NCI-H524 (cell line): ENCODE data around the gene WDR59.
A peak's percentile ranks its signal among the peaks of the same experiment; 100 is the strongest.
"Not testable (repeated sequence)": the region's sequence is repeated elsewhere in the genome, so short reads cannot be mapped to it uniquely, and the experiment has no call there.

Experiments used
- DNase-seq, 2 experiments: peaks; one replicate each; lab custom pipeline; 2025; lab: John Stamatoyannopoulos, UW

WDR59 gene, protein sequence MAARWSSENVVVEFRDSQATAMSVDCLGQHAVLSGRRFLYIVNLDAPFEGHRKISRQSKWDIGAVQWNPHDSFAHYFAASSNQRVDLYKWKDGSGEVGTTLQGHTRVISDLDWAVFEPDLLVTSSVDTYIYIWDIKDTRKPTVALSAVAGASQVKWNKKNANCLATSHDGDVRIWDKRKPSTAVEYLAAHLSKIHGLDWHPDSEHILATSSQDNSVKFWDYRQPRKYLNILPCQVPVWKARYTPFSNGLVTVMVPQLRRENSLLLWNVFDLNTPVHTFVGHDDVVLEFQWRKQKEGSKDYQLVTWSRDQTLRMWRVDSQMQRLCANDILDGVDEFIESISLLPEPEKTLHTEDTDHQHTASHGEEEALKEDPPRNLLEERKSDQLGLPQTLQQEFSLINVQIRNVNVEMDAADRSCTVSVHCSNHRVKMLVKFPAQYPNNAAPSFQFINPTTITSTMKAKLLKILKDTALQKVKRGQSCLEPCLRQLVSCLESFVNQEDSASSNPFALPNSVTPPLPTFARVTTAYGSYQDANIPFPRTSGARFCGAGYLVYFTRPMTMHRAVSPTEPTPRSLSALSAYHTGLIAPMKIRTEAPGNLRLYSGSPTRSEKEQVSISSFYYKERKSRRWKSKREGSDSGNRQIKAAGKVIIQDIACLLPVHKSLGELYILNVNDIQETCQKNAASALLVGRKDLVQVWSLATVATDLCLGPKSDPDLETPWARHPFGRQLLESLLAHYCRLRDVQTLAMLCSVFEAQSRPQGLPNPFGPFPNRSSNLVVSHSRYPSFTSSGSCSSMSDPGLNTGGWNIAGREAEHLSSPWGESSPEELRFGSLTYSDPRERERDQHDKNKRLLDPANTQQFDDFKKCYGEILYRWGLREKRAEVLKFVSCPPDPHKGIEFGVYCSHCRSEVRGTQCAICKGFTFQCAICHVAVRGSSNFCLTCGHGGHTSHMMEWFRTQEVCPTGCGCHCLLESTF

DNA sequence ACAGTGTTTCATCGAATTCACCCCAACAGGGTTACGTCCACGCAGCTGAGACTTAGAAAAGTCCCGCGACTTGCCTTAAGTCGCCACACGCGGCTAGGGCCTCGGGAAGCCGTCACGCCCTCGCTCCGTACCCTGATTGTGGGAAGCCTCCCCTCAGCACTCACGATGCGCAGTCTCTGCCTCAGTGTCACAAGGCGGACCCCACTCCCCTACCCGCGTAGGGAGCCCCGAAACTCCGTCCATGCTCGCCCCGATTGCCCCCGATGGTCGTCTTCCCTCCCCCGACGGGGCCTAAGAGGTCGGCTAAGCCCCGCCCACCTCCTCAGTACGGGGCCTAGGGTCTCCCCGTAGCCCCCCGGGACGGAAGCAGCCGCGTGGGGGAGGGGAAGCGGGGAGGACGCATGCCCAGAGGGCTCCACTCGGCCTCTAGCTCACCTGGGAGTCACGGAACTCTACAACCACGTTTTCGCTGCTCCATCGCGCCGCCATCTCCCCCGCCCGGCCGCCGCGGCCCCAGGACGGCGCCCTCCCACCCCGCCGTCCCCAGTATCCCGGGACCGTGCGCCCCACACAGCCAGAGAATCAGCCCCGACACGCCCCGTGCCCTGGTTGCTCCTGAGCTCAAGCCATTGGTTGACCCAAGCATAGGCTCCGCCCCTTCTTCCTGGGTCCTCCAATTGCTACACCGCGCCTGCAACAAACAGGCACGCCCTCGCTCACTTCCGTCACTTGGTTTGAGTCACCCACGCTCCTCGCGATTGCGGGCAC is at the start of gene WDR59:
WDR59 (minus strand) TSS at position 595 of the 768 bp plus-strand sequence; CDS start at position 489, 106 bp downstream.
- DNase-seq: peak; percentile 100

DNA sequence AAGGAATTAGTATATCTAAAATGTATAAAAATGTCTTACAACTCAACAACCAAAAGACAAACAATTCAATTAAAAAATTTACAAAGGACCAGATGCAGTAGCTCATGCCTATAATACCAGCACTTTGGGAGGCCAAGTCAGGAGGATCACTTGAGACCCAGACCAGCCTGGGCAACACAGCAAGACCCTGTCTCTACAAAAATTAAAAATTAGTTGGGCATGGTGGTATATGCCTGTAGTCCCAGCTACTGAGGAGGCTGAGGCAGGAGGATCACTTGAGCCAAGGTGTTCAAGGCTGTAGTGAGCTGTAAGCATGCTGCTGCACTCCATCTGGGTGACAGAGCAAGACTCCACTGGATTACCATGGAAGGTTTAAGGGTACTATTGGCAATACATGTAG is 47.7 kb upstream of the WDR59 start:
- no peak for DNase-seq

DNA sequence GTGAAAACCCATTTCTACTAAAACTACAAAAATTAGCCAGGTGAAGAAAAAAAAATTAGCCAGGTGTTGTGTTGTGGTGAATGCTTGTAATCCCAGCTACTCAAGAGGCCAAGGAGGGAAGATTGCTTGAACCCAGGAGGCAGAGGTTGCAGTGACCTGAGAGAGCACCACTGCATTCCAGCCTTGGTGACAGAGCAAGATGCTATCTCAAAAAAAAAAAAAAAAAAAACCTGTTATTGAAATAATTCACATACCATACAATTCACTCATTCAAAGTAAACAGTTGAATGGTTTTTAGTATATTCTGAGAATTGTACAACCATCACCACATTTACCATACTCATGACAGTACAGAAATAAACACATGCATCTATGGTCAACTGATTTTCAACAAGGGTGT is 44.9 kb upstream of the WDR59 start:
- DNase-seq: no peak

DNA sequence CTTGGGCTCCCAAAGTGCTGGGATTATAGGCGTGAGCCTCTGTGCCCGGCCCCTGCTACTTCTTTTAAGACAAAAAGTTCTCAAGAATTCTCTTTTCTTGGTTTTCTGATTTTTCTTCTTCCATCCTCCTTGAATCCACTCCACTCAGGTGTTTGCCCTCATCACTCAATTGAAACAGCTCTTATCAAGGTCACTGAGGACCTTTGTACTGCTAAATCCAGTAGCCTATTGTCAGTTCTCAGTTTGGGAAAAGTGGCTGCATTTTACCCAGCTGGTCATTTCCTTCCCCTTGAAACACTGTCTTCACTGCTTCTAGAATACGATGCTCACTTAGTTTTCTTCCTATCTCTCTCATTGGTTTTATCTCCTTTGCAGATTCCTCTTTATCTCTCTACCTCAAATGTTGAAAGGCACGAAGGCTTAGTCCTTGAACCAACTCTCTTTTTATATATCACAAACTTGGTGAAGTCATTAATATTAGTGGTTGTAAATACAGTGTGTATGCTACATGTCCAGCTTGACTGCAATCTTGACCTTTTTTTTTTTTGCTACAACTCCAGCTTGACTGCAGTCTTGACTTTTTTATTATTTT is 43.7 kb upstream of the WDR59 start:
- no peak for DNase-seq

DNA sequence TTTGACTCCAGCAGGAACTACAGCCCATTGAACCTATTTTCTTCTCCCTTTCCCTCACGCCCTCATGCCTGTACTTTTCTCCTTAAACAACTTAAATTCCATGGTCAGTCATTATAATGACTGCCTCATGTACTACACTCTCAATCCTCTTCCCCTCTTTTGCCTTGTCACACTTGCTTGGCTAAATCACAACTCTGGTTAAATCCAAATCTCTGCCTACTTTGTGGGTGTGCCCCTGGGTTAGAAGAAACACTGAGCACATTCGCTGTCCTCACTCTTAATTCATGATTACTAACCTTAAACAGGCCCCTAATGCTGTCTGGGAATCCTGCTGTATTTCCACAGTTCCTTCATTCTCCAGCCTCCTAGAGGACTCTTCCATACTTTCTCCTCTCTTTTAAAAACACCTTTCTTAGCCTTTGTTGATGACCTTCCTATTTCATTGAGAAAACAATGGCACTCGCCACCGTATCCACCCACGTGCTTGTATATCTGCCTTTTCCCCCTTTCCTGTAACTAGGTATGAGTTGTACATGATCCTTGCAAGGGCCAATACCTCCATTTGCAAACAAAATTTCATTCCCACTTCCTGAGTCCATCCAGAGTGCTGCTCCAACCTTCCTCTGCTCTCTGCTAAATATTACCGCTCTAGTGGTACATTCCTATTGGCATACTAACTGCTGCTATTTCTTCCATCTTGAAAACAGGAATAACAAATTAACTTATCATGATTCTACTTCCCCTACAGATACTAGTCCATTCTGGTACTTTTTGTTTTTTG is 42.8 kb upstream of the WDR59 start:
- no peak for DNase-seq

DNA sequence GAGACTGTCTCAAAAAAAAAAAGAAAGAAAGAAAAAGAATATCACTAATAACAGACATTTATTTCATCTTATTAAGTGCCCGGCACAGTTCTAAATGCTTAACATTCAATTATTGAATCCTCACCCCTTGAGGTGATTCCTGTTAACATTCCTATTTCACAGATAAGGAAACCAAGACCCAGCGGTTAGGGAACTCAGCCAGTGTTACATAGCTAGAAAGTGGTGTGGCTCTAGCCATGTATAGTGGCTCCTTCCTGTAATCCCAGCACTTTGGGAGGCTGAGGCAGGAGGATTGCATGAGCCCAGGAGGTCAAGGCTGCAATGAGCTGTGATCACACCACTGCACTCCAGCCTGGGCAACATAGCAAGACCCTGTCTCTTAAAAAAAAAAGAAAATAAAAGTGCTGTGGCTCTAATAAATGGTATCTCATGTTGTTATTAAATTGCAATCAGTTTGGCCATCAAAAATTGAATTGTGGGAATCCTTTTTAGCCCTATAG is 42.0 kb upstream of the WDR59 start:
- DNase-seq: no peak

DNA sequence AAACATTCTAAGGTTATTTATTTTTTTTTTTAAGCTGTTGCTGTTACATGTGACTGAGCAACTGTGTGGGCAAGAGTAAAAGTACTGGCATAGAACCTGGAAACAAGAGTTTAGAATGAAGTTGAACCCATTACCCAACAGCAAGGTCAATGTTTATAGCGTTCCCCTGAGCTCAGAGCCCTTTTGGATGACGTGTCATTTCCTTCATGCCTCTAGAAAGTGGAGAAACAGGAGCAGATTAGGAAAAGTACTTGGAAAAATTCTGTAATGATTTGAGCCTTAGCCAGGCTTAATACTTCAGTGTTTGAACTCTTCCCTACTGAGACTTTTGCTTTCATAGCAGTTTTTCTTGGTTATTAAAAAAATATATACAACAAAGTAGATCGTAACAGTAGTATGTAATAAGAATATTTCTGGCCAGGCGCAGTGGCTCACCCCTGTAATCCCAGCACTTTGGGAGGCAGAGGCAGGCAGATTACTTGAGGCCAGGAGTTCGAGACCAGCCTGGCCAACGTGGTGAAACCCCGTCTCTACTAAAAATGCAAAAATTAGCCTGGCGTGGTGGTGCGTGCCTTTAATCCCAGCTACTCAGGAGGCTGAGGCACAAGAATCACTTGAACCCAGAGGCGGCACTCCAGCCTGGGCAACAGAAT is 41.4 kb upstream of the WDR59 start:
- DNase-seq: not testable (repeated sequence)

DNA sequence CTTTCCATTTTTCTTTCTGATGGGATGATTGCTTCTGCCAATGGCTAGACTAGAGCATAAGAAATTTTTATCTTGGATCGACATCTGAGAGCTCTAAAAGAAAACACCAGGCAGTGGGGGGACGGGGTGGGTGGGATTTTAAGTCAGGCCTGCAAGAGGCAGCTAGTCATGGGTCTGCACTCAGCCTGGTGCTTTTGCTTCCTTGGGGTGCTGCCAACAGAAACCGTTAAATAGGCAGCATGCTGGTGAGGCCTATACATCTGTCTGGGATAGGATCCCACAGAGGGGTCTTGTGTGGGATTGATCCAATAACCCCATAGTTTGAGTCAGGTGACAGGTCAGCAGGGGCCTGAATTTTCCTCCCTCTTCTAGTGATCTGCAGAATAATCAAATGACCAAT is 40.8 kb upstream of the WDR59 start:
- DNase-seq: no peak

DNA sequence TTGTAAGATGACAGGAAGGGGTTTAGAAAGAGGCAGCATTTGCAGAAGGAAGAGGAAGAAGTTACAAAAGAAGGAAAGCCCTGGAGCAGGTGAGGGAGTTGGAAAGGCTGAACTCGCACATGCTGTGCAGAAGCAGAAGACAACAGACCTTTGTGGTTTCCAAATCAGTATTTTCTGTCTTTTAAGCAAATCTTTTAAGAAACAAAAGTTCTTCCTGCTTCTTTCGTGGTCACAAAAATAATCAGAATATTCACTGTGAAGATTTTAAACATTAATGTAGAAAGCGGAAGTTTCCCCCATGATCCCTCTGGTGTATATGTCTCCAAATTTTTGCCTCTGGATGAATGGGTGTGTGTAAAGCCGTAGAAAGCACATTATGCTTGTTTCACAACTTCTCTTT is 39.7 kb upstream of the WDR59 start:
- DNase-seq: no peak

DNA sequence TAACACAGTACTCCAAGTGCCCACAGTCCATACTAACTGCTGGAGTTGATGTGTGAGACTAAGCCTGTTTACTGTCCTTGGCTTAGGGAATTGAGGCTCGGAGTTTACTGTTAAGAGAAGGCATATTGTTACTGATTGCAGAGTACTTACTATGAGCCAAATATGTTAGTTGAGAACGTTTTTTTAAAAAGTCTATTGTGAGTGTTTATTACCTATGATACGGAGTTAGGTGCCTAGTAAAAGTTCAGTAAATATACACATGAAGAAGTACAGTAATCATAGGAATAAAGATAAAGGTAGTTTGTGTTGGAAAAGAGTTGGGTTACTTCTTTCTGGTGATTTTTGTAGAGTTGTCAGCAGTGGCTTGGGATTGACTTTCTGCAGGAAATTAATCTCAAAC is 39.3 kb upstream of the WDR59 start:
- no peak for DNase-seq

DNA sequence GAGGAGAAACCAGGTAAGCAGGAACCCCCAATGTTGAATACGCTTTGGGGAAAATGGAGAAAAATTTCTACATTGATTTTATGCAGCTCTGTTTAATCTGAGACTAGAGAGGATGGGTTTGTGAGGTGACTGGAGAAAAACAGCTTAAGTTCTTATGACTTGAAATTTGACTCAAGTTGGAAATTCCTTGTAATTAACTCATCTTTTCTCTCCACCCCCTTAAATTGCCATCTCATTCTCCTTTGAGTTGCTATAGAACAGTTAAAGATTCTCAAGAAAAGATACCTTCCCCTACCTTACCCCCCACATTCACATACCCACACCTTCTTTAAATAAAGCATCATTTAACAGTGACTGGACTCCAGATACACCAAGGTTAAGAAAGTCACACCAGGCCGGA is 38.1 kb upstream of the WDR59 start:
- DNase-seq: no peak

DNA sequence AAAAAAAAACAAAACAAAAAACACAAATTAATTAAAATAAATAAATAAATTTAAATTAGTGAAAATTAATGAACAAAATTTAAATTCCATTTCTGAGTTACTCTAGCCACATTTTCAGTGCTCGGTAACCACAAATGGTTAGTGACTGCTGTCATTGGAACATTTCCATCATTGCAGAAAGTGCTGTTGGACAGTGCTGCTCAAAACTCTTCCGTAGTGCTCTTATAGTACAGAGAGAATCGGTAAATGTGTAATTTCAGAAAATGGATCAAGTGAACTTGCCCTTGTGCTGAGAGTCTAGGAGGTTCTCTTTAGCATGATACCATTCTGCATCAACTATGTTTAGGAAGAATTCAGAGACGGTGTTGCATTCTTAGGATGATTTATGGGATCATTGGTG is 37.6 kb upstream of the WDR59 start:
- no peak for DNase-seq

DNA sequence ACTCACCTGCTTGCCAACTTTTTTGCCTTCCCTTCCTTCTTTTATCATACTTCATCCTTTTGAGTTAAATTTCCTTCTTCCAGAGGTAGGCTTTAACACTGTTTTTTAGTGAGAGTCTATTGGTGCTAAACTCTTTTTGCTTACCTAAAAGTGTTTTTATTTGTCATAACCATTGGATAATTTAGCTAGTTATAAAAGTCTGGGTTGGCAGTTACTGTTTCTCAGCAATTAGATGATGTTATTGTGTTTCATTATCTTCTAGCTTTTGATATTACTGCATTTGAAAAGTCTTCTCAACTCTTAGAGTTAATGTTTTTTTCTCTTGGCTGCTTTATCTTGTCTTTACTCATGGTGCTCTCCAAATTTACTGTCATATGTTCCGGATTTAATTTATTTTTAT is 36.5 kb upstream of the WDR59 start:
- DNase-seq: no peak

DNA sequence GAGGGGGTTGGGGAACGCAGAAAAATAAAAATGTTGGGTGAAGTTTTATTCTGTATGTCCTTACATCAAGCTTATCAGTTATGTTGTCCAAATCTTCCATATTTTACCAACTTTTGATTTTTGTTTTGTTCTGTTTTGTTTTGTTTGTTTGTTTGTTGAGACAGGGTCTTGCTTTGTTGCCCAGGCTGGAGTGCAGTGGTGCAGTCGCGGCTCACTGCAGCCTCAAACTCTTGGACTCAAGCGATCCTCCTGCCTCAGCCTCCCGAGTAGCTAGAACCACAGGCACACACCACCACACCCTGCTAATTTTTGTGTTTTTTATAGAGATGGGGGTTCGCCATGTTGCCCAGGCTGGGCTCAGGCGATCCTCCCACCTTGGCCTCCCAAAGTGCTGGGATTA is 34.7 kb upstream of the WDR59 start:
- no peak for DNase-seq

DNA sequence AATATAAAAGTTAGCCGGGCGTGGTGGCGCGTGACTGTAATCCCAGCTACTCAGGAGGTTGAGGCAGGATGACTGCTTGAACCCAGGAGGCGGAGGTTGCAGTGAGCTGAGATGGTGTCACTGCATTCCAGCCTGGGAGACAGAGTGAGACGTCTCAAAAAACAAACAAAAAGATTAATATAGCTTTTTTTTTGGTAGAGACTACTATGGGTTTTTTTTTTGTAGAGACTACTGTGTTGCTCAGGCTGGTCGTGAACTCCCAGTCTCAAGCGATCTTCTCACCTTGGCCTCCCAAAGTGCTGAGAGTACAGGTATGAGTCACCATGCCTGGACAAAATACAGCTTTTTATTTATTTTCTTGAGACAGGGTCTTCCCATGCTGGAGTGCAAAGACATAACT is 34.1 kb upstream of the WDR59 start:
- no peak for DNase-seq

DNA sequence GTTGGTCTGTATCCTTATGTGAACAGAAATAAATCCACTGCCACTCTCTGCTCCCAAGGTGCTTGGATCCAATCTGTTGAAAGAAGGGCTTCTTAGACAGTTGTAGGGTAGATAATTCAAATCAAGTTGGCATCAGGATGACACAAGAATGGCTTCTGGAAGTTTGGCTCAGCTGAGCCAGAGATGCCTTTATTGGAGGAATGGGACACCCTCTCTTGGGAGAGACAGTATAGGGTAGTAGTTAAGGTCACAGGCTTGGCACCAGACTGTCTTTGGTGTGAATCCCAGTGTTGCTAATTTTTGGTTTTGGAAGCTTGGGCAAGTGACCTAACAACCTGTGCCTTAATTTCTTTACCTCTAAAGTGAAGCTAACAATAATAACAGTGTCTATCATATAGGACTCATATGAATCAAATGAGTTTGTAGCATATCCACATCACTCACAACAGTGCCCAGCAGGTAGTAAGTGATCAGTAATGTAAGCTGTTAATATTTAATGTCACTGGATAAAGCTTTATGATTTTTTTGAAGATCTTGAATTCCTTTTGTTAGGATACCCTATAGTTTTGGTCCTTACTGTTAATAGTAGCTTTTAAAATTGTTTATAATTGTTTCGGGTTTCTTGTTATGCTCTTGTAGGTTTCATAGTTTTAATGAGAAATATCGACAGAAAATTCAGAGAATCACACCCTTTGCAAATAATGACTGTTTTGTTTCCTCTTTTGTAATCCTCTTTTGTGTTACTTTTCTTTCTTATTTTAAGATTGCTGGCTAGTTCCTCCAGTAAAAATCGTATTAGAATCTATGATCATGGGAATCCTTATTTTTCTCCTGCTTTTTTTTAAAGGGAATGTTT is 33.0 kb upstream of the WDR59 start:
- no peak for DNase-seq

DNA sequence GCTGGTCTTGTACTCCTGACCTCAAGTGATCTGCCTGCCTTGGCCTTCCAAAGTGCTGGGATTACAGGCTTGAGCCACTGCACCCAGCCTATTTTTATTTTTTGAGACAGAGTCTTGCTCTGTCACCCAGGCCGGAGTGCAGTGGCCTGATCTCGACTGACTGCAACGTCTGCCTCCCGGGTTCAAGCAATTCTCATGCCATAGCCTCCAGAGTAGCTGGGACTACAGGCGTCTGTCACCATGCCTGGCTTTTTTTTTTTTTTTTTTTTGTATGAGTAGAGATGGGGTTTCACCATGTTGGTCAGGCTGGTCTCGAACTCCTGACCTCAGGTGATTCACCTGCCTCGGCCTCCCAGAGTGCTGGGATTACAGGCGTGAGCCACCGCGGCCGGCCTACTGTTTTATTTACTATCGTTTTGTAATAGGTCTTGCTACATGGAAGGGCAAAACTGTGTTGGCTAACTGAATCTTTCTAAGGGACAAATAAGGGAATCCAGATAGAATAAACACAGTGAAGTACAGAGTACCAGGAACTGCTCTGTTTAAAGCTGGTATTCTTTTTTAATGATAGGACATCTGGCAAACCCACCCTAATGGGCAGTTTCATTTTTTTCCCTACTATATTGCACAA is 31.6 kb upstream of the WDR59 start:
- not testable (repeated sequence) for DNase-seq

DNA sequence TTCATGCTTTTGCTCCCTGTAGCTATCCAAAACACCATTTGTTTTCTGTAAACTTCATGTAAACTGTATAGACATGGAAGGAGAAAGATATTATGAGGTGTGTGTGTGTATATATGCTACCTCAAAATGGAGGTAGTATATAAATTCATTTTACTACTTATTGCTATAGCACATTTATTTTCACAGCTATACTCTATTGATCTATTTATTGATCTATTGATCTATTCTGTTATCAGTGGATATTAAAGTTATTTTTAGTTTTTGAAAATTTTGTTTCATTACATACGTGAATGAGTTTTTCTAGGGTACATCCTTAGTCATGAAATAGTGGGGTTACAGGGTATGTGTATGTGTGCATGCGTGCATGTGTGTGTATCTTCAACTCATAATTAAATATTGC is 29.4 kb upstream of the WDR59 start:
- DNase-seq: no peak

DNA sequence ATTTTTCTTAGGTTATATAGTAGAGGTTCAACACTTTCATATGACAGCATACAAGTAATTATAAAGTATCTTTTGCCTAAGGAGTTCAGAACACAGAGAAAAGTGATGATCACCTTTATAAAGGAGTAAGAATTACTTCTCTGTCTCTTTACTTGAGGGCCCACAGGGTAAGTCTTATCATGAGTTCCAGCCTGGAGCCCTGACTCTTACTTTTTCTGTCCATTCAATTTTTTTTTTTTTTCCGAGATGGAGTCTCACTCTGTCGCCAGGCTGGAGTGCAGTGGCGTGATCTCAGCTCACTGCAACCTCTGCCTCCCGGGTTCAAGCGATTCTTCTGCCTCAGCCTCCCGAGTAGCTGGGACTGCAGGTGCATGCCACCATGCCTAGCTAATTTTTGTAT is 28.2 kb upstream of the WDR59 start:
- not testable (repeated sequence) for DNase-seq
